GM21360 (cell line): Measurements from ENCODE around the gene CCDC191.

Source experiments
- ATAC-seq: cut with Tn5 transposase; IDR thresholded peaks from one replicate; pipeline ENCODE4 v1.9.1; 2021; ENCODE audit warnings: mild to moderate bottlenecking, moderate library complexity; ENCODE audit not compliant: unreplicated experiment

CCDC191 gene, protein sequence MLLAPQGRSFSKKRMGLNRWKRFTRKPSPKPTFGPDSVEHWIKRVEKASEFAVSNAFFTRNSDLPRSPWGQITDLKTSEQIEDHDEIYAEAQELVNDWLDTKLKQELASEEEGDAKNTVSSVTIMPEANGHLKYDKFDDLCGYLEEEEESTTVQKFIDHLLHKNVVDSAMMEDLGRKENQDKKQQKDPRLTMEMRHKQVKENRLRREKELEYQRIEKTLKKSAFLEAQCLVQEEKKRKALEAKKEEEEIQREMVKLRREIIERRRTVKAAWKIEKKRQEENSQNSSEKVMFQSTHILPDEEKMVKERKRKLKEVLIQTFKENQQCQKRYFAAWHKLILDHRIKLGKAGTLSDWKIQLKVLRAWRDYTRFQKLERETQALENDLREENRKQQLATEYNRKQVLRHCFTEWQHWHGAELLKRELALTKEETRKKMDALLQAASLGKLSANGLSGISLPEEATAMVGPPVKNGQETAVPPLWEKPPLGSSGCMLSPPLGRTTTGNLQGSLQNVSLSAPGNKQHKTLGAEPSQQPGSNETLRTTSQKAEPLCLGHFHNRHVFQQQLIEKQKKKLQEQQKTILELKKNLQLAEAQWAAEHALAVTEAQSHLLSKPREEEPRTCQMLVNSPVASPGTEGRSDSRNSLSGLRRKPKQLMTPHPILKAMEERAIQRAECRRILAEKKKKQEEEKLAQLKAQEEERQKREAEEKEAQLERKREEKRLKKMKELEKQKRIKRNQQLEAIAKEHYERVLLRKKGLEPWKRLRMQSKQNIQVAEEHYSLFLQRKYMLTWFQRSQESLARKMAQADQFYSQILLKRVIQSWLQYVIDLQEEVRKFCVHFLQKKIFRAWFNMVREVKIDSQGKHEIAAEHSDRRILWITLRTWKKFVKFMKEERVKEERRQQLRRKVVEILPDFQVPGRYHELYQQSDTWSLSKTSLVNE

DNA sequence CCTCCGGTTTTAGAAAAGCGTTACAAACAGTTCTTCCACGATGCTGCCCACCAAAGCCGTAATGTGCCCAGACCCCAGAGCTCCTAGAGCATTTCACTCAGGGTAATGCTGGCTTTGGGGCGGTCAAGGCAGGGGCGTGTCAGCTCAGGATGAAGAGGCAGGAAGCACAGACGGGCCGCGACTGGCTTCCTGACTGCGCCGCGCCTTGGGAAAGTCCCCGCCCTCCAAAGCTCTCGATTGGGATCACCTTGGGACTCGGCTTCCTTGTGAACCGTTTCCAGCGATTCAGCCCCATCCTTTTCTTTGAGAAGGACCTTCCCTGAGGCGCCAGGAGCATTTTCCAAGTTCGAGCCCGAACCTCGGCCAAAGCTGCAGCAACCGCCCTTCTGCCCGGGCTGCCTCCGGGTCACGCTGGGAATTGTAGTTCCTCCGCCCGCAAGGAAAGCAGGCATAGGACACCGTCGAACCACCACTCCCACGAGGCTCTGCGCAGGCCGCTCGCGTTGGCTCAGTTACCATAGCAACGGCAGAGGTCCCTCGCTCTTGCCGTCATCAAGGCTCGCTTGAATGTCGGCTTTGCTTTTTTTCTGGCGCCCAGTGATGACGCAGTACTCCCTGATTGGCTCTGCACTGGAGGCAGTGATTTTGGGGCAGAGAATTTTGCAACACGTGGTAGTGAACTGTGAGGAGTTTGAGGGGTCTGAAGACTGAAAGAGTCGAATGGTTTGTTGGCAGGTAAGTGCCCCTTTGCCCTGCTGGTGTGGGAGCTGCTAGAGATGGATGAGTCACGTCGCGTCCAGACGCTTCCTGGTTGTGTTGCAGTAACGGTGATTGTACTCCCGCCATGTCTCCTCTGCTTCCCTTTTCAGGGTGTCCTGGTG is at the start of gene CCDC191, which contains the start of gene QTRT2:
Gene CCDC191, minus strand, starts transcription at position 397 of the 881 bp plus-strand sequence. Its CDS starts 60 bp downstream, at position 337.
Gene QTRT2, plus strand, starts transcription at position 608 of the 881 bp plus-strand sequence. CDS start 8,521 bp downstream, outside the sequence.
- peak; percentile 98 for ATAC-seq

DNA sequence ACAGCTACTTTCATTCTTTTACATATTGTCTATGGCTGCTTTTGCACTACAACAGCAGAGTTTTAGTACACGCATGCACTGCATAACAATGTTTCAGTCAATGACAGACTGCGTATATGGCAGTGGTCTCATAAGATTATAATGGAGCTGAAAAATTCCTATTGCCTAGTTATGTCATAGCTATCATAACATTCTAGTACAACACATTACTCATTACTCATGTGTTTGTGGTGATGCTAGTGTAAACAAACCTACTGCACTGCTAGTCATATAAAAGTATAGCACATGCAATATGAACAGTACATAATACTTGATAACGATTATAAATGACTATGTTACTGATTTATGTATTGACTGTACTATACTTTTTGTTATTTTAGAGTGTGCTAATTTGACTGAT is 48.1 kb upstream of the CCDC191 start:
- no peak for ATAC-seq

DNA sequence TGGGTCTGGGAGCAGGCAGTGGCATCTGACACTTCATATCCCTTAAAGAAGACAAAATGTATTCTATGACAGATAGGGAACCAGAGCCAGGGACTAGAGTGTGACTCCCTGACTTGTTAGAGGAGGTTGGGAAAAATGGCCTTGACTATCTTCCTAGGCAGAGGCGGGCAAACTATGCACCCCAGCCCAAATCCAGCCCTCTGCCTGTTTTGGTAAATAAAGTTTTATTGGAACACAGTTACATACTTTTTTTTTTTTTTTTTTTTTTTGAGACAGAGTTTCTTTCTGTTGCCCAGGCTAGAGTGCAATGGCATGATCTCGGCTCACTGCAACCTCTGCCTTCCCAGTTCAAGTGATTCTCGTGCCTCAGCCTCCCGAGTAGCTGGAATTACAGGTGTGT is 47.5 kb upstream of the CCDC191 start:
- ATAC-seq = no peak

DNA sequence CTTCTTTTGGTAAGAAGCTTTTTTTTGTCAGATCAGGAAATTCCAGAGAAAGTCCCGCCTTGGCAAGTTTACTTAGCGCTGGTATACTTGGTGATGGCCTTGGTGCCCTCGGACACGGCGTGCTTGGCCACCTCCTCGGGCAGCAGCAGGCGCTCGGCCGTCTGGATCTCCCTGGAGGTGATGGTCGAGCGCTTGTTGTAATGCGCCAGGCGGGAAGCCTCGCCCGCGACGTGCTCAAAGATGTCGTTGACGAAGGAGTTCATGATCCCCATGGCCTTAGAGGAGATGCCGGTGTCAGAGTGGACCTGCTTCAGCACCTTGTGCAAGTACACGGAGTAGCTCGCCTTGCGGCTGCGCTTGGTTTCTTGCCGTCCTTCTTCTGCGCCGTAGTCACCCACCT is 46.9 kb upstream of the CCDC191 start:
- no peak for ATAC-seq

DNA sequence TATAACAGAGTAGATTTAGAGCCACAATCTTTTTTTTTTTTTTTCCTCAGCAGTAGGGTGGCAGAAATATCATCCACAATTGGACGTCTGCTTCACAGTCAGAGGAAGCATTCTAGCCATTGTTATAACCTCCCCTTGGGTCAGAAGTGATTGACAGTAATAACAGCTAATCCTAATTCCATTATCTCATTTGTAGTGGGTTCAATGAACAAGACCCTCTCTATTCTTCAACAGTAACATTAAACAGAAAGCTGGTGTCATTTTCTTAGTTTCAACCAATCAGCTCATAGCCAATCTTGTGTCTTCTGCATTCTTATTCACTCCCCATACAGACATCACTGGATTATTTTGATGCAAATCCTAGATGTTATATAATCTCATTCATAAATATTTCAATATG is 44.8 kb upstream of the CCDC191 start:
- no peak for ATAC-seq

DNA sequence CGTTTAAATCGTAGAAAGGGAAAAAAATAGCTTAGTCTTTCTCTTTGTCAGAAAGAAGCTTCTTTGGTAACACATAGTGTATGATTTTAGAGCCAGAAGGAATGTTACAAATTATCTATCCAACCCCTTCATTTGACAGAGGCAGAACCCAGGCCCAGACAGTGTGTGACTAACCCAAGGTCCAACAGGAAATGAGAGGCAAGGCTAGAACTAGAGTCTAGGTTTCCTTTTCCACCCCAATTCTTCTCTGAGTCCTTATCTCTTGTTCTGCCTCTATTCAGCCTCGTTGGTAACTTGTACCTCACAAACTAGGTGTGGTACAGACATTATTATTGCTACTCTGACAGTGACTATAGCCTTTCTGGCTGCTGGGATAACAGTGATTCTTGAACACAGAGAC is 39.5 kb upstream of the CCDC191 start:
- ATAC-seq = no peak

DNA sequence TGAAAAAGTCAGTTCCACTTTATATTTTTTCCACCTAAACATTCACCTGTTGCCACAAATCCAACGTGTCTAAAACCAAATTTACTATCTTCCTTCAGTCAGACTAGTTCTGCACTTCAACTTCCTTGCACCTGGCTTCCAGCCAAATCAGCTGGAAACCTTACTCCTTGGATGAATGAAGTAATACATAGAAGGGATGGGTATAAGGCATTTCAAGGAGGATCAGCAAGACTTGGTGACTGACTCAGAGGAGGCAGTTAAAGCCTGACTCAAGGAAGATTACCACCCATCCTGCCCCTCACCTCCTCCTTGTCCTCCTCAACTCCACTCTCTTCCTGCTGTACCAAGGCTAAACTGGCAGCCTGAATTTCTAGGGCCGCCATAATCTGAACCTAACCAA is 37.3 kb upstream of the CCDC191 start:
- no peak for ATAC-seq

DNA sequence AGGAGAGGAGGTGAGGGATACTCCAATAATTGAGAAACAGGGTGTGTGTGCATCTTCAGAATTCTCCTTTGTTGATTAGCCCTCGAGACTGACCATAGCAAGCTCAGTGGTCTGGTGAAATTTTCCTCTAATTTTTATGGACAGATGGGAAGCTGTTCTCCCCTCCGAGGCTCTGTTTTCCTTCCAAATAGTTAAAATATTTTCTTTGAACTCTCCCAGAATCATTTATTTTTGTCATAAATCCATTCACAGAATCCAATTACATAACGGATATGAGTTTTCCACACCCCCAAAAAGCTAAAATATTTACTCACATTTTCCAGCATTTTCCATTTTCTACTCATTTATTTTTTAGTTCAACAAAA is 36.7 kb upstream of the CCDC191 start:
- ATAC-seq = no peak

DNA sequence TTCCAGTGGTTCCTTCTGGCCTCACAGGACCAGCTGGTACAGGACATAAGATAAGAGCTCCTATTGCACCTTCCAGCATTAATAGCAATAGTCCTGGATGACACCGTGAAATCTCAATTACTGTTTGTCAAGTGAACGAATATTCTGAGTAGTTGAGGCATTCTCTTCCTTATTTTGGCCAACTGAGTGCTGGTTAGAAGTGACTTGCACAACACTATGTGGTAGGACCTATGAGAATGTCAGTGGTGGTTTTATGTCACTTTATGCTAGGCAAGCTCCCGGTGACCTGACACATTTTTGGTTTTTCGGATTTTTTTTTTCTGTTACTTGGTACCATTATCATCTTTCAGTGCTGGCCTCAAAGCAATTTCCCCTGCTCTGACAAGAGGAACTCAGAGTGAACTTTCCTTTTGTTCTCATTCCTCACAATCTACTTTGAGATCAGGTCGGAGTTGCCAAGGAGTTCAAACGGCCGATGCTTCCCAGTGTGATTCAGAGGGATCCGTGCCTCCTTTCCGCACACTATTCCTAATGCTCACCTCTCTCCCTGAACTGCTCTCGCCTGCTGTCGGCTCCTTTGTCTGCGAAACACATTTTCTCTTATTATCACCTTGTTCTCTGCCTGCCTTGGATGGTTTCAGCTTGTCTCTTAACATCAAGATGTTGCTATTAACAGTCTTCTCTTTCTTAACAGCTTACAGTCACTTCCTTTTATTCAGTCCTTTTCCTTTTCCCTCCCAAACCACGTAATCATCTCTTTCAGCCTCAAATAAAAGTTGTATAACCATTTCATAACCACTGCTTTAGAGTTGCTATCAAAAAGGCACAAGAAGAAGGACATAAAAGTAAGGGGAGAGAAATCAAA is 36.1 kb upstream of the CCDC191 start:
- no peak for ATAC-seq

DNA sequence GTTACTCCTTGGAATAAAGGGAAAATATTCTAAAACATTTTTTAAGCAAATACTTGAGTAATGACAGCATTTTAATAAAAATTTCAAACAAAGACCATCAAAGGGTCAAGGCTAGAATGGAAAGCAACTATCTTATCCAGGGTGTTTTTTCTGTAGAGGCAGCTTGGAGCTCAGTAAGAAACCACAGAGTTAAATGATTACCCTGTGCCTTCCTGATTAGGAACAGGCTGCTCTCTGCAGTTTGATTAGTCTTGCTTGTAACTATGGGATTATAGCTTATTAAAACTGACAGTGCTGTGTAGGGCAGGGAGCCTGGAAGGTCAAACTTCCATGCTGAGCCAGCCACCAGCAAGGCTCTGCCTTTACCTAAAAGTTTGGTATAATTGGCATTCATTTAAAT is 33.3 kb upstream of the CCDC191 start:
- no peak for ATAC-seq

DNA sequence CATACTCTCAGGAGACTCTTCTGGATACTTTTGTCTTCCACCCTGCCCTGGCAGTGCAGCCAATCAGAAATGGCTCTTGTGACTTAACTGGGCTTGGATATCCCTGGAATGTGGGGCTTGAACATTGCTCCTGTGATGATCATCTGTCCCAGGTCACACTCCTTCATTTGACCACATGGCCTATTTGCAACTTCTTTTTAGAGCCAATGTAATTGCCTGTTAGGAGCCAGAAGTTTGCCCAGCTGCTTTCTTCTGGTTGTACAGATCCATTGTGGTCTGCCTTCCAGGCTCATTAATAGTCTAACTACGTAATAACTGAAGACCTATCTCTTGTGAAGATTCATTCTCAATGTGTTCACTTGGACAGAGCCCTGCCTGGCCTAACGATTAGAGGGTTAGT is 30.0 kb upstream of the CCDC191 start:
- no peak for ATAC-seq

DNA sequence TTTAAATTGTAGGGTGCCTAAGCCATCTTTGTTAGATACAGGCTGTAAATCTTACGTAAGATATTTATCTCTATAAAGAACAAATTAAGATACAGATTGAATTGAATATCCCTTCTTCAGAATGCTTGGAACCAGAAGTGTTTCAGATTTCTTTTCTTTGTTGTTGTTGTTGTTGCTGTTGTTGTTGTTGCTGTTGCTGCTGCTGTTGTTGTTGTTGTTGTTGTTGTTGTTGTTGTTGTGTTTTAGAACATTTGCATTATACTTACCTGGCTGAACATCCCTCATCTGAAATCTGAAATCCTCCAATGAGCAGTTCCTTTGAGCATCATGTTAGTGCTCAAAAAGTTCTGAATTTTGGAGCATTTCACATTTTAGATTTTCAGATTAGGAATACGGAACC is 26.8 kb upstream of the CCDC191 start:
- ATAC-seq = no peak

DNA sequence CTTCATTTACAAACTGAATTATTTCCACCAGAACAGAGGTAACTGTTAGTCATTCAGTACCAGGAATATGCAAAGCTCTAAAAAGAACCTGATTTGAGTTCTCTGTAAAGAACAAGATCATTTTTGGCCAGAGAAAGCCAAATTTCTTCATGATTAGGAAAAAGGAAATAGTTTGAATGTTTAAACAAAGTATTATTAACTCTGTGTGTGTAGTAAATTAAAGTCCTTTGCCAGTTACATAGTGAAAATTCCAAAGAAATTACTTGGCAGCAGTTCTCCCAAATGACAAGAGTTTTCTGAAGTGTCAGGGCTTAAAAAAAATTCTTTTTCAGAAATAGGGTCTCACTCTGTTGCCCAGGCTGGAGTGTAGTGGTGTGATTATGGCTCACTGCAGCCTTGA is 24.7 kb upstream of the CCDC191 start:
- ATAC-seq = no peak

DNA sequence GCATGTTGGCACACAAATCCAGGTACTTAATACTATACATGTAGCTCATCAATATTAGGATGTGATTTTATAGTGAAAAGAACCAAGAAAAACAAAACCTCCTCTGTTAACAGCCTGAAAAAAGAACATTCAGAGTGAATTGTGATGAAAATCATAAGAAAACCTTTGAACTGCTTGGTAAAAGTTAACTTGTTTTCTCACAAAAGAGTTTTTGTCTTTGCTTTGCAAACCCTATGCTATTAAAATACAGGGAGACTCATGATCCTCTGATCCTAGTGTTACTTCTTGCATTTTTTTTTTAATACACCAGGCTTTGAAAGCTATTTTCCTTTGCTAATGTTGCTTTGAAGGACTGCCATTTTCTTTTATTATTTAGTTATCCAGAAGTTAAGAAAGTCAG is 23.9 kb upstream of the CCDC191 start:
- ATAC-seq = no peak

DNA sequence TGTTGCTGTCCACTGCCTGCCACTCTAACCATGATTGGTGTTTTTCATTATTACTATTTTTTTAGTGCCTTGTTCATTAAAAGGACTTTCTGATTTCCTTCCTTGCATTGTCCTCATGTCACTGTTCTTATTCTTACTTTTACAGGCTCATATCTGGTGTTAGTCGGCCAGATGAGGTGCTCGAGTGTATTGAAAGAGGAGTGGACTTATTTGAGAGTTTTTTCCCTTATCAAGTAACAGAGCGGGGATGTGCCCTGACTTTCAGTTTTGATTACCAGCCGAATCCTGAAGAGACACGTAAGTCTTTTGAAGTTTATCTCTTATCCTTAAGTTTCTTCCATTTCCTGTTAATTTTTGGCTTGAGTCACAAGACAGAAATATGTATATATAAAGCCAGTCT is 23.4 kb upstream of the CCDC191 start:
- ATAC-seq = no peak

DNA sequence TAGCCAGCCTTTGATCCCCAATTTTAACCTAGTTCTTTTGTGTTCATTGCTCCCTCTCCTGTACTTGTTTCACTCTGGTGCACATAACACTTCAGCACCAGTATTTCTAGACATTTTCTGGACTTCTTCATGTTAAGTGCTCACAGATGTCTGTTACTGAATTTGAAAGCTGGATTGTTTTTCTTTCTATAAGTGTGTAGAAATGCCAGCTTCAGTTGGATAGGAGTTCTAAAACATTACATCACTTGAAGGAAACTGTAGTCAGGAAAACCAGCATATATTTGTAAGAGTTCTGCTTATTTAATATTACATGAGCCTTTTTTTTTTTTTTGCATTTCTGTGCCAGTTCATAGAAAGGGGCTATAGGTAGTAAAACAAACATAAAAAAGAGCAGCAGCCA is 21.8 kb upstream of the CCDC191 start:
- no peak for ATAC-seq

DNA sequence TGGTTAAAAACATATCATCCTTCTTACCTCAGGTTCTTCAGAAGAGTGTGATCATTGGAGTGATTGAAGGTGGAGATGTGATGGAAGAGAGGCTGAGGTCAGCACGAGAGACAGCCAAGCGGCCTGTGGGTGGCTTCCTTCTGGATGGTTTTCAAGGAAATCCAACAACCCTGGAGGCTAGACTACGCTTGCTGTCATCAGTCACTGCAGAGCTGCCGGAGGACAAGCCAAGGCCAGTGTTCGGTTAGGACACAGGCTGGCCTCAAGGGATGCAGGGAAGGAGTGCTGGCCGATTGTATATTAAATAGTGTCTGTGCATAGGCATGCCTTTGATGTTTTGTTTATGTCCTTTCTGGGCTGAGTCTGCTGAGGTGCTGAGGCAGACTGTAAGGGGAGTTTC is 20.4 kb upstream of the CCDC191 start:
- no peak for ATAC-seq

DNA sequence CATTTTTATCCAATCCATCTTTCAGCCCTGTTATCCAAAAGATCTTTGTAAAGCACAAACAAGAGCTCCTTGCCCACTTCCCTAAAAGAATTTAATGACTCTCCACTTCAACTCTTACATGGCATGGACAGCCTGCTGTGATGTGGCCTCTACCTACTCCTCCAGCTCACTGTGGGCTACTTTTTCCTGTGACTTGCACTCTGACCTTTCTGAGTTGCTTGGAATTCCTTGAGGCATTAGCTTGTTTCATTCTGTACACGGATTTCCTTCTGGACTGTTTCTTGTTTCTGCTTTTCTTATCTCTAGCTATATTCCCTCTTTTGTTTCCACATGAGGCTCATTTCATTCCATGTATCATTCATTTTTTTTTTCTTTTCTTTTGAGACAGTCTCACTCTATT is 15.5 kb upstream of the CCDC191 start:
- no peak for ATAC-seq

DNA sequence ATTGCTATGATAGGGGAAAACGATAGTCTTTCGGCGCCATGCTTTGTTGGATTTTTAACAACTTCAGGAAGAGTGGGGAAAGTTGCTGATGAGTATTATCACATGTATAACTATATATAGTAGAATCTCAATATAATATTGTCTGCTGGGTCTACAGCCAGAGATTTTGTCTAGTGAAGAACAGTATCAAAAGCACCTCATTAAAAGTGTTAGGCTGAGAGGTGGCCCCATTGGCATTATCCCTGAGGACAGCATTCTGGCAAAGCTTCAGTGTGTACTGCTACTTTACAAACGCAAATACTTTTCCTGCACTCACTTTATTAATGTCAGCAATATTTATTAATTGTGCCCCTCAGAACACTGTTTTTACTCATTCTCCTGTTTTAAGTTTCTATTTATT is 12.0 kb upstream of the CCDC191 start:
- ATAC-seq = no peak

DNA sequence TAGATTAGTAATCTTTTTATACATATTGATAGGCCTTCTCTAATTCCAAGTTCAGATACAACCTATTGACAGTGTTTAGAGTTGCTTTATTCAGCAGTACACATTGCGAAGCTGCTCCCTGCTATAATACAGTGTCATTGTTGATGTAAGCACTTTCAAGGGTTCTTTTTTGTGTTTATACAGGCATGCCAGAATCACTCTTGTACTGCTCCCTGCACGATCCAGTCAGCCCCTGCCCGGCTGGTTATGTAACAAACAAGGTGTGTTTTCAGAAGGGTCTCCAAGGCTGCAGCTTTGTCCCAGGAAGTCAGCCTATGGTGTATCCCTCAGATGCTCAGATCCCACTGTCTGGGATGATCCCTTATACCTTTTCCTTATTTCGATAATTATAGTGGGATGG is 11.5 kb upstream of the CCDC191 start:
- no peak for ATAC-seq
